Tibial nerve (tissue), 4 donors: ENCODE data around the gene AXIN1. TPM values are rescaled to one million over a fixed set of nuclear protein-coding genes. Genes with fewer than 3 reads are reported as not detected.

Experiments
- DNase-seq, 2 donors: peaks; one replicate each; pipeline ENCODE4 v3.0.0-alpha.2; 2019; ENCODE audit warnings: low spot score in 2 of 2
- H3K27ac ChIP-seq, 4 donors: fragments of 200-600 bp; sonication (generic) in 3 of 4; one replicate each; pipeline ENCODE4 v1.5.1; 2017 to 2019; ENCODE audit warnings: mild to moderate bottlenecking in 1 of 4
- H3K27me3 ChIP-seq, 2 donors: fragments of 200-600 bp; sonication (generic) in 1 of 2; one replicate each; pipeline versions ENCODE4 v1.5.1 to v1.6.0; 2017 to 2019
- H3K36me3 ChIP-seq, 3 donors: fragments of 200-600 bp; sonication (generic); one replicate each; pipeline ENCODE4 v1.5.1; 2018 to 2019
- H3K4me1 ChIP-seq, 4 donors: fragments of 200-600 bp; sonication (generic) in 3 of 4; one replicate each; pipeline ENCODE4 v1.5.1; 2017 to 2019
- H3K4me3 ChIP-seq, 4 donors: fragments of 200-600 bp; sonication (generic) in 3 of 4; one replicate each; pipeline ENCODE4 v1.5.1; 2017 to 2019; ENCODE audit warnings: mild to moderate bottlenecking in 1 of 4, moderate library complexity in 1 of 4
- H3K9me3 ChIP-seq, 4 donors: fragments of 200-600 bp; sonication (generic) in 3 of 4; one replicate each; pipeline ENCODE4 v1.5.1; 2017 to 2019
- EP300 ChIP-seq, 2 donors: sonication (generic); formaldehyde crosslinking; IDR thresholded peaks; one replicate each; pipeline ENCODE4 v1.6.1; 2017; ENCODE audit warnings: antibody characterized with exemption in 2 of 2, mild to moderate bottlenecking in 1 of 2
- POLR2A ChIP-seq, 2 donors: fragments of 450-650 bp; IDR thresholded peaks; one replicate each; pipeline ENCODE4 v1.6.1; 2017; ENCODE audit warnings: antibody characterized with exemption in 2 of 2, mild to moderate bottlenecking in 2 of 2, moderate library complexity in 2 of 2
- WGBS, 2 donors: methylation state at CpG; one replicate each; pipeline ENCODE4 v1.1.5; 2018; 5-methylcytosine and 5-hydroxymethylcytosine counted together
- total RNA-seq, 4 donors: library from RNA; depleted of rRNA; stranded (reverse); fragments of >200 nt; gene quantifications; one replicate each; pipeline ENCODE4 v1.1.0, GENCODE V29; 2016
- TF ChIP-seq, protein P1 (sequence below), 5 experiments: fragments of 200-600 bp in 3 of 5; fragments of 450-650 bp in 2 of 5; sonication (generic) in 3 of 5; IDR thresholded peaks; one replicate each; pipeline ENCODE4 v1.5.1; 2016 to 2019; ENCODE audit warnings: antibody characterized with exemption in 5 of 5, mild to moderate bottlenecking in 3 of 5, moderate library complexity in 2 of 5

AXIN1 gene
- total RNA-seq, 4 donors from 2014 or later = 23.4 to 37.1 (median 25.0) TPM

DNA sequence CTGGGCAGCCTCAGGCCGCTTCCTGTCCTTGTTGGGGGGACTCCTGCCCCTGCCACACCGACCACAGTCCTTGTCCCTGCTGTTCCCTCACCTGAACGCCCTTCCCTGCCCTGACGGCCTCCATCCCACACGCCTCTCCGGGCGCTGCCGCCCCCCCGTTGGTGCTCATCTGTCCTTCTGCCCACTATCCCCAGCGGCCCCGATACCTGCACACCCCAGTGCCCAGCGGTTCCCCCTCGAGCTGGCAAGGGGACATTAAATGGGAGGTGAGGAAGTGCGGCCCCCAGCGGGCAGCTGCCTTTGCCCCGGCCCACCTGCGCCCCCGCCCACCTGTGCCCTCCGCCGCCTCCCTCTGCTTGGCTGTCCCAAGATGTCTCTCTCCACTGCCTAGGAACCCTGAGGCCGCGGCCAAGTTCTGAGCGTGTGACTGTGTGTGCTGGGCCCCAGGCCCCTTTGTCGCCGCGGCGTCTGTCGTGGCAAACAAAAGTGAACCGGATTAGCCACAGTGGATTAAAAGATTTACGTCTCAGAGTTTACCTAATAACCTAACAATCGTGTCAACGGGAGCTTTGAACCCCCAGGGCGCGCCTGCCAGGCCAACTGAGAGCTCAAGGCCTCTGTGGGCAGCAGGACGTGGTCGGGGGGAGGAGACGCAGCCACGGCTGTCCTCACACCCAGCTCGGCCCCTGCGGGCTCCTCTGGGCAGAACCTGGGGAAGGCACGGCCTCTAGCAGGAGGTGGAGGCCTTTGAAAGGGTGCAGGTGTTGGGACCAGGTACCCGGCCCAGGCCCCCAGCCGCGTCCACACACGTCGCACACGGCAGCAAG lies 7.6 kb upstream of the AXIN1 start:
- H3K4me1 ChIP-seq = peaks cover 0 to 3% (median 2%) of the 10 kb centered on the region in 4 donors
- H3K27ac ChIP-seq = no peak overlapping the region
- 87 to 90% methylated on average over 46 to 47 of the region's 47 CpGs for WGBS, 2 donors
- peaks cover 0 to 23% of the 10 kb centered on the region in 2 donors for H3K27me3 ChIP-seq
- H3K36me3 ChIP-seq = no peaks in the 10 kb centered on the region
- no peak for DNase-seq
- no peaks in the 10 kb centered on the region for H3K9me3 ChIP-seq
- TF ChIP-seq POLR2A (IDR thresholded peaks at IDR 0.05) = no peak
- H3K4me3 ChIP-seq = no peak overlapping the region

DNA sequence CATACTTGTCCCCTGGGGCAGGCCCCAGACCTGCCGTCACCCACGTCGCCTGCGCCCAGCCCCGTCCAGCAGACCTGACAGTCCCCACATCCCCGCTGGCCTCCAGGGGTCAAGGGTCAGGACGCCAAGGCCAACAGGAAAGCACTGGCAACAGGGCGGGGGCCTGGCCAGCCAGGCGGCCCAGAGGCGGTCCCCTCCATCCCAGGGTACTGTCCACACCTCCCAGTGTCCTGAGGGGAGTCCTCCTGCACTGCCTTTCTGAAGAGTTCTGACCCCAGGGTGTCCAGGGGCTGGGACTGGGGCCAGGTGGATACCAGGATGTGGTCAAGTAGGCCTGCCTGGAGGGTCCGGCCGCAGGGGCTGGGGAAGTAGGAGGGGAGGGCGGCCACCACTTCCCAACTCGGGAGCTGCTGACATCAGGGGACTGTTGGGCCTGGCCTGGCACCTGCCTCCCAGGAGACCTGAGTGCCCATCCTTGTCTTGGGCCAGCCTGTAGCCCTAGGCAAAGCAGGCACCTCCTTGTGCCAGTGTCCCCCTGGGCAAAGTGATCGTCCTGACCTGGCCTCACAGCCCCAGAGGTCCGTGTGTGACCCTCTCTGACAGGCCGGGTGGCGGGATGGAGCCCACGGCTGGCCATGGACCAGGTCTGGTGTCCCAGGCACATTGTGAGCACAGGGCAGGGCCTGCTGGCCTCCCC lies 6.7 kb upstream of the AXIN1 start:
- H3K4me1 ChIP-seq = peaks cover 0 to 3% (median 2%) of the 10 kb centered on the region in 4 donors

GRCh38 chr16:356741-357140 lies 4.2 kb upstream of the AXIN1 start:
- Histone ChIP-seq H3K4me3 (no peak overlapping the region), H3K27ac (no peak overlapping the region), H3K27me3 (no peaks in the 10 kb centered on the region), H3K4me1 (peaks cover 0 to 7% (median 3%) of the 10 kb centered on the region in 4 donors), H3K36me3 (no peaks in the 10 kb centered on the region), H3K9me3 (no peaks in the 10 kb centered on the region)
- no peak for DNase-seq
- WGBS, 2 donors = 62 to 71% methylated on average over 5 to 12 of the region's 12 CpGs
- no peak for TF ChIP-seq POLR2A (IDR thresholded peaks at IDR 0.05)
- TF ChIP-seq, protein P1, sequence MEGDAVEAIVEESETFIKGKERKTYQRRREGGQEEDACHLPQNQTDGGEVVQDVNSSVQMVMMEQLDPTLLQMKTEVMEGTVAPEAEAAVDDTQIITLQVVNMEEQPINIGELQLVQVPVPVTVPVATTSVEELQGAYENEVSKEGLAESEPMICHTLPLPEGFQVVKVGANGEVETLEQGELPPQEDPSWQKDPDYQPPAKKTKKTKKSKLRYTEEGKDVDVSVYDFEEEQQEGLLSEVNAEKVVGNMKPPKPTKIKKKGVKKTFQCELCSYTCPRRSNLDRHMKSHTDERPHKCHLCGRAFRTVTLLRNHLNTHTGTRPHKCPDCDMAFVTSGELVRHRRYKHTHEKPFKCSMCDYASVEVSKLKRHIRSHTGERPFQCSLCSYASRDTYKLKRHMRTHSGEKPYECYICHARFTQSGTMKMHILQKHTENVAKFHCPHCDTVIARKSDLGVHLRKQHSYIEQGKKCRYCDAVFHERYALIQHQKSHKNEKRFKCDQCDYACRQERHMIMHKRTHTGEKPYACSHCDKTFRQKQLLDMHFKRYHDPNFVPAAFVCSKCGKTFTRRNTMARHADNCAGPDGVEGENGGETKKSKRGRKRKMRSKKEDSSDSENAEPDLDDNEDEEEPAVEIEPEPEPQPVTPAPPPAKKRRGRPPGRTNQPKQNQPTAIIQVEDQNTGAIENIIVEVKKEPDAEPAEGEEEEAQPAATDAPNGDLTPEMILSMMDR (IDR thresholded peaks at IDR 0.05) = no peak
- TF ChIP-seq EP300 (IDR thresholded peaks at IDR 0.05) = no peak

More for the DNA sequence above, 6.7 kb upstream of the AXIN1 start:
- H3K27ac ChIP-seq = no peak overlapping the region
- peaks cover 0 to 16% of the 10 kb centered on the region in 2 donors for H3K27me3 ChIP-seq
- 60 to 62% methylated on average over 10 to 14 of the region's 19 CpGs for WGBS, 2 donors
- DNase-seq = no peak
- H3K4me3 ChIP-seq = no peak overlapping the region
- TF ChIP-seq, protein P1 (IDR thresholded peaks at IDR 0.05) = no peak
- TF ChIP-seq EP300 (IDR thresholded peaks at IDR 0.05) = no peak
- TF ChIP-seq POLR2A (IDR thresholded peaks at IDR 0.05) = no peak
- H3K9me3 ChIP-seq = no peaks in the 10 kb centered on the region
- no peaks in the 10 kb centered on the region for H3K36me3 ChIP-seq

DNA sequence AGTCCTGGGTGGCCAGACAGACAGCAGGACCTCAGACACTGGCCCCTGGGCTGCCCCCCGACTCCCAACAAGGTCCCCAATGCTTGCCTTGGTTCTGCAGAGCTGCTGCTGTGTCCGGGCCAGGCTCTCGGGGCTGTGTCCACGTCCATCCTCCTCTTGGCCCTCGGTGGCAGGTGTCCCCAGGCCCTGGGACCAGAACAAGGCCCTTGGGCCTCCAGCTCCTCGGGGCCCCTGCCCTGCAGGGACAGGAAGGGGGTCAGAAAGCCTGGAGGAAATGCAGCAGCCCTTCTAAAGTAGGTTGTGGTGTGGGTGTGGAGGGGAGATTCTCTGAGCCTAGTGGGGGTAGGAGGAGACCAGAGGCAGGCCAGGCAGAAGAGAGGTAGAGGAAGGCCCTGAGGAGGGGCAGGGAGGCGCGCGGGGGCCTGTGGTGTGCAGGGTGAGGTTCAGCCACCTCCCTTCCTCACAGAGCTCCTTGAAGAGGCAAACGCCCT lies 2.5 kb upstream of the AXIN1 start:
- Histone ChIP-seq H3K4me3 (no peak overlapping the region), H3K27me3 (no peaks in the 10 kb centered on the region), H3K36me3 (no peaks in the 10 kb centered on the region), H3K9me3 (no peaks in the 10 kb centered on the region), H3K27ac (no peak overlapping the region), H3K4me1 (peaks cover 0 to 18% (median 11%) of the 10 kb centered on the region in 4 donors)
- no peak for TF ChIP-seq EP300 (IDR thresholded peaks at IDR 0.05)
- TF ChIP-seq POLR2A (IDR thresholded peaks at IDR 0.05) = no peak
- TF ChIP-seq, protein P1 (IDR thresholded peaks at IDR 0.05) = no peak
- DNase-seq = no peak
- 90 to 92% methylated on average over 8 to 9 of the region's 10 CpGs for WGBS, 2 donors

DNA sequence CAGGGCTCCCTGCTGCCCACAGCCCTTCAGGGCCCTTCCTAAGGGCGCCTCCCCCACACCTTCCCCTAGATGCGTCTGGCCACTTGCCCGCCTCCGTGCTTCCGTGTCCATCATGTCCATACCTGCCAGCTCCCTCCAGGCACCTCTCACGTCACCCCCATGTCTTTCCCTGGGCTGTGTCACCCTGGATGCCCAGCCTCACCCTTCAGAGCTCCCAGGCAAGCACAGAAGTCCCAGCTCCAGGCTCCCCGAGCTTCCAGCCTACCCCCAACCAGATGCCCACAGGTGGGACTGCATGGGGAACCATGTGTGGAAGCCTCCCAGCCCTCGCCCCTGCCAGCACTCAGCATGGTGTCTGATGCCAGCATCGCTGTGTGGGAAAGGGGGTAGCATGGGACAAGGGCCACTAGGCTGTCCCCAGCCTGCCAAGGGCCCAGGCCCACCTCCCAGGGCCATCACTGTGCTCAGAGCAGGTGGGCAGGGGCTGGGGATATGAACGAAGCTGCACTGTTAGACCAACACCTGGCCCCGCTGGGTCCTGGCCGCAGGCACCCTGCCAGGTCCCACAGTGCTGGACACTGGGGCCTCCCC lies 1.9 kb upstream of the AXIN1 start:
- Histone ChIP-seq H3K36me3 (no peaks in the 10 kb centered on the region), H3K4me3 (no peak overlapping the region), H3K9me3 (no peaks in the 10 kb centered on the region), H3K27ac (no peak overlapping the region), H3K4me1 (peaks cover 0 to 18% (median 11%) of the 10 kb centered on the region in 4 donors), H3K27me3 (no peaks in the 10 kb centered on the region)
- WGBS, 2 donors = 95 to 98% methylated on average over 8 to 9 of the region's 12 CpGs
- DNase-seq = no peak
- TF ChIP-seq EP300 (IDR thresholded peaks at IDR 0.05) (no peak), POLR2A (IDR thresholded peaks at IDR 0.05) (no peak)
- TF ChIP-seq, protein P1 (IDR thresholded peaks at IDR 0.05) = no peak
